HepG2 (cell line): ENCODE data around the gene PHKG1. TPM values are rescaled to one million over a fixed set of nuclear protein-coding genes. Genes with fewer than 3 reads are reported as not detected.
A peak's percentile ranks its signal among the peaks of the same experiment; 100 is the strongest.
"Not testable (repeated sequence)": the region's sequence is repeated elsewhere in the genome, so short reads cannot be mapped to it uniquely, and the experiment has no call there.

ENCODE experiments used
- ATAC-seq: fragments of 200-7000 bp; cut with Tn5 transposase; 3 replicates; pipeline ENCODE4 v1.9.1; 2020; ENCODE audit warnings: mild to moderate bottlenecking, moderate library complexity
- BruUV-seq: library from RNA; stranded (reverse); fragments of 400-500 nt; replicated peaks from 2 replicates; lab custom pipeline; 2021; lab: Mats Ljungman, UMichigan
- CTCF ChIA-PET: fragments of 300-600 bp; formaldehyde crosslinking; extraction: SDS; loops from one replicate; lab custom pipeline; 2021; ENCODE audit warnings: low total read pairs, inconsistent platforms, low intra/inter-chr PET ratio; lab: Yijun Ruan, JAX
- POLR2A ChIA-PET: fragments of 350-600 bp; sonication (Branson Sonifier 250); formaldehyde crosslinking; loops from one replicate; lab custom pipeline; 2020; ENCODE audit warnings: antibody characterized with exemption, inconsistent platforms; lab: Yijun Ruan, JAX
- DNase-seq: peaks from one replicate; pipeline ENCODE4 v3.0.0-alpha.2; 2015; ENCODE audit warnings: low spot score
- FAIRE-seq: peaks from 3 replicates; lab custom pipeline; 2011; peaks lifted over from hg19 to GRCh38; lab: Jason Lieb, UNC
- H2AFZ ChIP-seq: one replicate; pipeline ENCODE4 v1.6.1; 2011; ENCODE audit warnings: low read length, inconsistent platforms
- H3K27ac ChIP-seq: fragments of 300-600 bp; 3 replicates; pipeline ENCODE4 v1.8.0; 2011; ENCODE audit warnings: mixed run types, mild to moderate bottlenecking, mixed read lengths, low read length, inconsistent platforms; ENCODE audit not compliant: insufficient read depth; ENCODE audit errors: extremely low read length
- H3K27me3 ChIP-seq, 2 experiments: fragments of 200-600 bp in 1 of 2; 2 replicates in 1 of 2; 3 replicates in 1 of 2; pipeline versions ENCODE4 v1.6.0 to v1.8.0; 2011; ENCODE audit warnings: low read length in 2 of 2, mild to moderate bottlenecking in 2 of 2, moderate library complexity in 2 of 2, inconsistent platforms in 1 of 2; ENCODE audit not compliant: insufficient read depth in 2 of 2, control insufficient read depth in 1 of 2
- H3K36me3 ChIP-seq, 2 experiments: fragments of 200-600 bp in 1 of 2; replicated peaks in 1 of 2; 2 replicates in 1 of 2; 3 replicates in 1 of 2; pipeline versions ENCODE4 v1.5.1 to v1.8.0; 2011; ENCODE audit warnings: low read length in 2 of 2, inconsistent platforms in 1 of 2; ENCODE audit not compliant: insufficient read depth in 2 of 2, control insufficient read depth in 1 of 2
- H3K4me1 ChIP-seq: 2 replicates; pipeline ENCODE4 v1.5.1; 2012; ENCODE audit warnings: low read length, inconsistent platforms; ENCODE audit not compliant: insufficient read depth
- H3K4me2 ChIP-seq: 2 replicates; pipeline ENCODE4 v1.6.0; 2011; ENCODE audit warnings: low read depth, low read length, inconsistent platforms
- H3K4me3 ChIP-seq, 3 experiments: fragments of 200-600 bp in 1 of 3; sonication (generic), shearing (Covaris generic) in 1 of 3; replicated peaks in 1 of 3; 2 replicates each; pipeline ENCODE4 v1.5.1; 2011 to 2016; ENCODE audit warnings: low read length in 3 of 3, inconsistent platforms in 2 of 3, low read depth in 2 of 3, mild to moderate bottlenecking in 2 of 3, control low read depth in 1 of 3, mixed read lengths in 1 of 3; ENCODE audit not compliant: insufficient read depth in 1 of 3
- H3K79me2 ChIP-seq: one replicate; pipeline ENCODE4 v1.6.1; 2011; ENCODE audit warnings: low read length, inconsistent platforms; ENCODE audit not compliant: insufficient read depth
- H3K9ac ChIP-seq: 2 replicates; pipeline ENCODE4 v1.6.0; 2011; ENCODE audit warnings: mild to moderate bottlenecking, low read depth, low read length, inconsistent platforms; ENCODE audit not compliant: insufficient read depth
- H3K9me3 ChIP-seq: 2 replicates; pipeline ENCODE4 v1.5.1; 2012; ENCODE audit warnings: mild to moderate bottlenecking, low read length
- H4K20me1 ChIP-seq: 2 replicates; pipeline ENCODE4 v1.6.0; 2011; ENCODE audit warnings: inconsistent platforms, mild to moderate bottlenecking, low read length, moderate library complexity; ENCODE audit not compliant: insufficient read depth
- RAD51 ChIP-seq: fragments of 450-650 bp; IDR thresholded peaks from 2 replicates; pipeline ENCODE4 v1.6.1; 2016; ENCODE audit warnings: borderline replicate concordance
- RCOR2 ChIP-seq: IDR thresholded peaks from 2 replicates; pipeline ENCODE4 v1.6.1; 2016; ENCODE audit warnings: missing biosample characterization, missing genetic modification reagents
- ZNF235 ChIP-seq: sonication (generic); formaldehyde crosslinking; IDR thresholded peaks from 2 replicates; pipeline ENCODE4 v1.8.1; 2023; ENCODE audit warnings: mild to moderate bottlenecking, missing genetic modification reagents, borderline replicate concordance
- WGBS: methylation state at CpG from one replicate; pipeline ENCODE4 v1.1.6; 2017; ENCODE audit warnings: low lambda C conversion rate; 5-methylcytosine and 5-hydroxymethylcytosine counted together
- in situ Hi-C: cut with HindIII; loops from 2 replicates; pipeline ENCODE4 v1.10.0; 2017; ENCODE audit warnings: low pct_unique_long_range_greater_than_20kb; ENCODE audit not compliant: extremely low pct_ligation_motif_present
- intact Hi-C: fragments of 100-400 bp; cut with micrococcal nuclease; formaldehyde crosslinking; loops from one replicate; pipeline ENCODE4 v1.10.0; 2022; ENCODE audit not compliant: unreplicated experiment
- polyA plus RNA-seq, 8 experiments: library from polyadenylated mRNA; depleted of rRNA in 3 of 8; stranded (reverse) in 7 of 8; unstranded in 1 of 8; fragments of >200 nt; fragmentation: Illumina TruSeq in 4 of 8; extraction: Trizol in 4 of 8; gene quantifications; 2 replicates each; pipeline versions ENCODE4 v1.2.1 to v1.2.3, GENCODE V29; 2011 to 2016; ENCODE audit warnings: low read depth in 4 of 8, missing spikeins in 1 of 8, mixed read lengths in 1 of 8; ENCODE audit not compliant: insufficient read depth in 1 of 8
- total RNA-seq, 5 experiments: library from RNA; depleted of rRNA; stranded (reverse); fragments of >200 nt; fragmentation: Illumina TruSeq; extraction: Trizol; gene quantifications; 2 replicates each; pipeline ENCODE4 v1.2.3, GENCODE V29; 2016; ENCODE audit warnings: low read depth in 1 of 5
- TF ChIP-seq, protein P1 (sequence below): IDR thresholded peaks from 2 replicates; pipeline ENCODE4 v1.6.1; 2012; ENCODE audit warnings: low read depth, low read length, improper control_type of control experiment

Gene PHKG1
- total and polyA plus RNA-seq, 2 of the 13 experiments (the other 11 are each of a cell fraction or from before 2014, with no cell fraction given) = 0.44 to 0.71 TPM

GRCh38 chr7:56097700-56098099, 4.9 kb upstream of the PHKG1 start:
- no peak overlapping the region for H3K4me2 ChIP-seq
- H3K4me3 ChIP-seq = no peak overlapping the region
- in situ Hi-C loops (loop anchor here (25.0 kb wide), 1 partner anchor 335 kb away; no protein-coding TSS in a partner anchor), intact Hi-C loops (no loop called here)
- ATAC-seq (no peak), FAIRE-seq (no peak), DNase-seq (no peak)
- no TSS peak for BruUV-seq
- H3K4me1 ChIP-seq = peaks cover 9% of the 10 kb centered on the region
- ChIA-PET POLR2A (no interaction called here), CTCF (no interaction called here)
- WGBS = 98% methylated on average over 4 of the region's 5 CpGs
- H3K9ac ChIP-seq = no peak overlapping the region
- no peaks in the 10 kb centered on the region for H3K79me2 ChIP-seq
- TF ChIP-seq, protein P1, sequence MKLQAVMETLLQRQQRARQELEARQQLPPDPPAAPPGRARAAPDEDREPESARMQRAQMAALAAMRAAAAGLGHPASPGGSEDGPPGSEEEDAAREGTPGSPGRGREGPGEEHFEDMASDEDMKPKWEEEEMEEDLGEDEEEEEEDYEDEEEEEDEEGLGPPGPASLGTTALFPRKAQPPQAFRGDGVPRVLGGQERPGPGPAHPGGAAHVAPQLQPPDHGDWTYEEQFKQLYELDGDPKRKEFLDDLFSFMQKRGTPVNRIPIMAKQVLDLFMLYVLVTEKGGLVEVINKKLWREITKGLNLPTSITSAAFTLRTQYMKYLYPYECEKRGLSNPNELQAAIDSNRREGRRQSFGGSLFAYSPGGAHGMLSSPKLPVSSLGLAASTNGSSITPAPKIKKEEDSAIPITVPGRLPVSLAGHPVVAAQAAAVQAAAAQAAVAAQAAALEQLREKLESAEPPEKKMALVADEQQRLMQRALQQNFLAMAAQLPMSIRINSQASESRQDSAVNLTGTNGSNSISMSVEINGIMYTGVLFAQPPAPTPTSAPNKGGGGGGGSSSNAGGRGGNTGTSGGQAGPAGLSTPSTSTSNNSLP = no peak
- no peak for TF ChIP-seq RCOR2 (CRISPR knock-in tag)
- TF ChIP-seq RAD51 = no peak
- no peak for TF ChIP-seq ZNF235
- H2AFZ ChIP-seq = no peak overlapping the region
- no peaks in the 10 kb centered on the region for H4K20me1 ChIP-seq
- H3K27me3 ChIP-seq = no peaks in the 10 kb centered on the region
- no peak overlapping the region for H3K27ac ChIP-seq
- peaks cover 7 to 28% of the 10 kb centered on the region in 2 experiments for H3K36me3 ChIP-seq
- H3K9me3 ChIP-seq = no peaks in the 10 kb centered on the region

DNA sequence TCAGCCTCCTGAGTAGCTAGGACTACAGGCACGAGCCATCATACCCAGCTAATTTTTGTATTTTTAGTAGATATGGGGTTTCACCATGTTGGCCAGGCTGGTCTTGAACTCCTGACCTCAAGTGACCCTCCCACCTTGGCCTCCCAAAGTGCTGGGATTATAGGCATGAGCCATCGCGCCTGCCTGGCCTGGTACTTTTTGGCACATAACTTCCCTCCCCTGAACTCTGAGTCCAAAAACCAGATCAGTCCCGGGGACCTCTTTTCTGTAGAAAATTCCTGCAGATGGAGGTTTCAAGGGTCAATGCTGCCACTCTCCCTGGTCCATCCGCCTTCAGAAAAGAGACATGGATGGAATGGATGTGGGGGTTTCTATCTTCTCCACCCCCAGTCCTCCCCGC, 364 bp downstream of the PHKG1 start:
- ChIA-PET POLR2A (interaction anchor here (1.0 to 1.3 kb wide), 4 partner anchors 13 to 92 kb away, joined by 3 to 4 read pairs (median 3); partner anchors contain the start of gene CHCHD2), CTCF (interaction anchor here (1.5 kb wide), 1 partner anchor 452 kb away, joined by 6 read pairs; no protein-coding TSS in a partner anchor)
- H3K4me1 ChIP-seq = peaks cover 15% of the 10 kb centered on the region
- FAIRE-seq, H3K4me3 ChIP-seq, H3K27ac ChIP-seq, H3K9me3 ChIP-seq, intact Hi-C loops, DNase-seq, H3K79me2 ChIP-seq, H4K20me1 ChIP-seq, H3K36me3 ChIP-seq, H3K9ac ChIP-seq, H2AFZ ChIP-seq, BruUV-seq, H3K27me3 ChIP-seq: not testable (repeated sequence)
- 43% methylated on average over 6 of the region's 6 CpGs for WGBS
- peak; percentile 10; the same call in 2 of the 3 replicates for ATAC-seq
- peak overlapping the region; percentile 39; the same call in 1 of the 2 replicates for H3K4me2 ChIP-seq
- in situ Hi-C loops = loop anchor here (25.0 kb wide), 1 partner anchor 330 kb away; no protein-coding TSS in a partner anchor
